Progenitor cell of endocrine pancreas (in vitro differentiated cells): ENCODE measurements around the gene ZNF692. TPM values are rescaled to one million over a fixed set of nuclear protein-coding genes. Genes with fewer than 3 reads are reported as not detected.

Experiments used
- DNase-seq: peaks from one replicate; pipeline ENCODE4 v3.0.0; 2021; ENCODE audit warnings: low spot score; ENCODE audit not compliant: unreplicated experiment
- H3K27ac Mint-ChIP-seq: 2 replicates; pipeline ENCODE4 v1.8.0; 2021; ENCODE audit warnings: mild to moderate bottlenecking, moderate library complexity, mixed read lengths
- H3K27me3 Mint-ChIP-seq: 2 replicates; pipeline ENCODE4 v1.8.0; 2021; ENCODE audit warnings: mixed read lengths
- H3K36me3 Mint-ChIP-seq: 2 replicates; pipeline ENCODE4 v1.8.0; 2022; ENCODE audit warnings: mixed read lengths; ENCODE audit not compliant: insufficient read depth
- H3K4me1 Mint-ChIP-seq: 2 replicates; pipeline ENCODE4 v1.8.0; 2021; ENCODE audit warnings: low read depth, mixed read lengths
- H3K4me3 Mint-ChIP-seq: 2 replicates; pipeline ENCODE4 v1.8.0; 2021; ENCODE audit warnings: low read depth, mild to moderate bottlenecking, moderate library complexity, mixed read lengths
- H3K9me3 Mint-ChIP-seq: 2 replicates; pipeline ENCODE4 v1.8.0; 2021; ENCODE audit warnings: low read depth, mixed read lengths
- CTCF ChIP-seq: fragments of 200-600 bp; sonication (generic); IDR thresholded peaks from one replicate; pipeline ENCODE4 v1.5.0; 2021; ENCODE audit warnings: antibody characterized with exemption, mild to moderate bottlenecking; ENCODE audit not compliant: unreplicated experiment
- total RNA-seq: library from RNA; stranded (reverse); gene quantifications from 2 replicates; pipeline ENCODE4 v1.2.1, GENCODE V29; 2021

ZNF692 gene
- total RNA-seq, 1 donor from 2014 or later = 109 TPM

GRCh38 chr1:248825573-248825908, 33.3 kb downstream of the ZNF692 start:
- H3K4me3 Mint-ChIP-seq = peak overlapping the region; percentile 95
- H3K27ac Mint-ChIP-seq = peak overlapping the region; percentile 99
- TF ChIP-seq CTCF = no peak
- DNase-seq = no peak
- peaks cover 28% of the 10 kb centered on the region for H3K4me1 Mint-ChIP-seq
- H3K36me3 Mint-ChIP-seq = peaks cover 7% of the 10 kb centered on the region
- H3K9me3 Mint-ChIP-seq = no peaks in the 10 kb centered on the region
- no peaks in the 10 kb centered on the region for H3K27me3 Mint-ChIP-seq

- no peaks in the 10 kb centered on the region for H3K9me3 Mint-ChIP-seq
- no peak for TF ChIP-seq CTCF
- H3K27me3 Mint-ChIP-seq = no peaks in the 10 kb centered on the region
- peaks cover 28% of the 10 kb centered on the region for H3K4me1 Mint-ChIP-seq
- peak overlapping the region; percentile 99 for H3K27ac Mint-ChIP-seq
- peaks cover 7% of the 10 kb centered on the region for H3K36me3 Mint-ChIP-seq
- peak overlapping the region; percentile 95 for H3K4me3 Mint-ChIP-seq
- no peak for DNase-seq
Observed at GRCh38 chr1:248825136-248825535, 33.7 kb downstream of the ZNF692 start.

GRCh38 chr1:248824701-248825100, 34.2 kb downstream of the ZNF692 start:
- TF ChIP-seq CTCF = no peak
- H3K4me1 Mint-ChIP-seq = peaks cover 28% of the 10 kb centered on the region
- no peaks in the 10 kb centered on the region for H3K27me3 Mint-ChIP-seq
- H3K27ac Mint-ChIP-seq = peak overlapping the region; percentile 79
- H3K4me3 Mint-ChIP-seq = peak overlapping the region; percentile 95
- peaks cover 10% of the 10 kb centered on the region for H3K36me3 Mint-ChIP-seq
- no peak for DNase-seq
- no peaks in the 10 kb centered on the region for H3K9me3 Mint-ChIP-seq

- TF ChIP-seq CTCF = no peak
- Mint-ChIP-seq H3K4me1 (peaks cover 28% of the 10 kb centered on the region), H3K4me3 (peak overlapping the region; percentile 95), H3K27me3 (no peaks in the 10 kb centered on the region), H3K9me3 (no peaks in the 10 kb centered on the region), H3K27ac (no peak overlapping the region), H3K36me3 (peaks cover 10% of the 10 kb centered on the region)
- no peak for DNase-seq
Observed at GRCh38 chr1:248824301-248824700, 34.6 kb downstream of the ZNF692 start.

- DNase-seq = no peak
- peaks cover 28% of the 10 kb centered on the region for H3K4me1 Mint-ChIP-seq
- H3K9me3 Mint-ChIP-seq = no peaks in the 10 kb centered on the region
- H3K27ac Mint-ChIP-seq = peak overlapping the region; percentile 33
- TF ChIP-seq CTCF = no peak
- no peaks in the 10 kb centered on the region for H3K27me3 Mint-ChIP-seq
- H3K4me3 Mint-ChIP-seq = peak overlapping the region; percentile 95
- peaks cover 10% of the 10 kb centered on the region for H3K36me3 Mint-ChIP-seq
Observed at GRCh38 chr1:248823517-248824001, 35.3 kb downstream of the ZNF692 start.
